ENCODE measurements around the gene ELOVL6. TPM values are rescaled to one million over a fixed set of nuclear protein-coding genes. Genes with fewer than 3 reads are reported as not detected.

Gene ELOVL6
- total RNA-seq, 1 experiment from 2014 or later, result 38.7 TPM

DNA sequence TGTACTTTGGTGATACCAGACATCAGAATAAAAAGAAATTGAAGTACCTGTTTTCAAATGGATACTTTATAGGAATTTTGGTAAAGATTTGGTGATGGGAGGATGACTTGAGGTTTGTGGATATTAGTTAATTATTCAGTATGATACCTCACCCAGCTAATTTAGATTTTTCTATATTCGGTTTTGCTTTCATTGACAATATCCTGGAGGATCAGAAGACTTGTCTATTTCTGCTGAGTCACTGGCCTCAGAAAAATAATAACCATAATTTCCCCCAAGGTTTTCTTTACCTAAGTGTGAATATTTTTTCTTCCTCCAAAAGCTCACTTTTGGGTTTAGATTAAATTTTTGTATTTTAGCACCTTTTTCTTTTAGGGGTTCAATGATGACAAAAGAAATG lies 185.5 kb downstream of the ELOVL6 start:
- POLR2A ChIA-PET, result no interaction called here
- no peak for ATAC-seq
- CTCF ChIA-PET, result interaction anchor here (1.6 to 2.6 kb wide), 2 partner anchors 14 to 496 kb away, joined by 4 to 8 read pairs; no protein-coding TSS in a partner anchor

DNA sequence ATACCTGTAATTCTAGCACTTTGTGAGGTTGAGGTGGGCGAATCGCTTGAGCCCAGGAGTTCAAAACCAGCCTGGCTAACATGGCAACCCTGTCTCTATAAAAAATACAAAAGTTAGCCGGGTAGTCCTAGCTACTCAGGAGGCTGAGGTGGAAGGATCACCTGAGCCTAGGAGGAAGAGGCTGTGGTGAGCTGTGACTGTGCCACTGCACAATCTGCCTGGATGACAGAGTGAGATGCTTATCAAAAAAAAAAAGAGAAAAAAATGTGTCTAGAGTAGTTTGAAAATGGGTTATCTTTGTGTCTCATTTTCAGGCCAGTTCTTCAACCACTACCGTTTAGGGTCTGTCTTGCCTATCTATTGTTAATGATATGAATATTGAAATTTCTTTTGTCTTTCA lies 187.6 kb downstream of the ELOVL6 start:
- ChIA-PET RAD21 (ENCODE audit: low non-redundant PET in 1 of 2, low total read pairs in 2 of 2, uncharacterized antibody in 2 of 2, unreplicated experiment in 2 of 2) (no interaction called here), POLR2A (no interaction called here), CTCF (no interaction called here)
- ATAC-seq (no peak), DNase-seq (ENCODE audit: low read depth, low spot score) (no peak)
- H3K27me3 ChIP-seq (ENCODE audit: insufficient read depth, low read length), result no peaks in the 10 kb centered on the region
- H3K4me3 ChIP-seq (replicated peaks in 1 of 2; ENCODE audit: low read depth in 1 of 2, low read length in 2 of 2), result no peak overlapping the region
- H3K27ac ChIP-seq (ENCODE audit: low read depth, low read length), result no peak overlapping the region
- H3K4me2 ChIP-seq (ENCODE audit: low read length), result no peak overlapping the region
- no peaks in the 10 kb centered on the region for H3K79me2 ChIP-seq (ENCODE audit: insufficient read depth, low read length)
- no peaks in the 10 kb centered on the region for H4K20me1 ChIP-seq (ENCODE audit: insufficient read depth)
- intact Hi-C loops (cut with micrococcal nuclease), result no loop called here
- no peaks in the 10 kb centered on the region for H3K9me2 ChIP-seq (ENCODE audit: insufficient read depth)
- H3K9ac ChIP-seq (ENCODE audit: low read length), result no peak overlapping the region
- no peaks in the 10 kb centered on the region for H3K9me3 ChIP-seq (ENCODE audit: control insufficient read depth in 1 of 2, insufficient read depth in 1 of 2, low read depth in 1 of 2, low read length in 2 of 2)
- no TSS peak for BruUV-seq (replicated peaks)
- no peak overlapping the region for H2AFZ ChIP-seq (ENCODE audit: low read depth, low read length, poor library complexity, severe bottlenecking)
- H3K36me3 ChIP-seq (ENCODE audit: control insufficient read depth in 1 of 2, insufficient read depth in 2 of 2, low read length in 2 of 2), result no peaks in the 10 kb centered on the region
- H3K4me1 ChIP-seq (ENCODE audit: control insufficient read depth in 1 of 2, insufficient read depth in 2 of 2, low read length in 2 of 2), result no peaks in the 10 kb centered on the region
- TF ChIP-seq FOSL1 (IDR thresholded peaks at IDR 0.05; ENCODE audit: low read depth) (no peak), POLR2A (IDR thresholded peaks at IDR 0.05; ENCODE audit: borderline replicate concordance, extremely low read depth, insufficient read depth, insufficient read length) (no peak), EGR1 (IDR thresholded peaks at IDR 0.05; ENCODE audit: low read depth) (no peak), ELF1 (IDR thresholded peaks at IDR 0.05; ENCODE audit: borderline replicate concordance, low read depth) (no peak), JUND (IDR thresholded peaks at IDR 0.05) (no peak), SRF (IDR thresholded peaks at IDR 0.05; ENCODE audit: low read depth) (no peak), ZFX (IDR thresholded peaks at IDR 0.05) (no peak), ZNF274 (IDR thresholded peaks at IDR 0.05; ENCODE audit: low read depth, low read length) (no peak)
- TF ChIP-seq, protein P1, sequence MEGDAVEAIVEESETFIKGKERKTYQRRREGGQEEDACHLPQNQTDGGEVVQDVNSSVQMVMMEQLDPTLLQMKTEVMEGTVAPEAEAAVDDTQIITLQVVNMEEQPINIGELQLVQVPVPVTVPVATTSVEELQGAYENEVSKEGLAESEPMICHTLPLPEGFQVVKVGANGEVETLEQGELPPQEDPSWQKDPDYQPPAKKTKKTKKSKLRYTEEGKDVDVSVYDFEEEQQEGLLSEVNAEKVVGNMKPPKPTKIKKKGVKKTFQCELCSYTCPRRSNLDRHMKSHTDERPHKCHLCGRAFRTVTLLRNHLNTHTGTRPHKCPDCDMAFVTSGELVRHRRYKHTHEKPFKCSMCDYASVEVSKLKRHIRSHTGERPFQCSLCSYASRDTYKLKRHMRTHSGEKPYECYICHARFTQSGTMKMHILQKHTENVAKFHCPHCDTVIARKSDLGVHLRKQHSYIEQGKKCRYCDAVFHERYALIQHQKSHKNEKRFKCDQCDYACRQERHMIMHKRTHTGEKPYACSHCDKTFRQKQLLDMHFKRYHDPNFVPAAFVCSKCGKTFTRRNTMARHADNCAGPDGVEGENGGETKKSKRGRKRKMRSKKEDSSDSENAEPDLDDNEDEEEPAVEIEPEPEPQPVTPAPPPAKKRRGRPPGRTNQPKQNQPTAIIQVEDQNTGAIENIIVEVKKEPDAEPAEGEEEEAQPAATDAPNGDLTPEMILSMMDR (IDR thresholded peaks at IDR 0.05 in 2 of 3, conservative IDR thresholded peaks at IDR 0.05 in 1 of 3; ENCODE audit: borderline replicate concordance in 1 of 3, insufficient read depth in 1 of 3, low read depth in 2 of 3, low read length in 2 of 3), result no peak
- TF ChIP-seq, protein P2, sequence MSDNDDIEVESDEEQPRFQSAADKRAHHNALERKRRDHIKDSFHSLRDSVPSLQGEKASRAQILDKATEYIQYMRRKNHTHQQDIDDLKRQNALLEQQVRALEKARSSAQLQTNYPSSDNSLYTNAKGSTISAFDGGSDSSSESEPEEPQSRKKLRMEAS (IDR thresholded peaks at IDR 0.05), result no peak
- TF ChIP-seq, protein P3, sequence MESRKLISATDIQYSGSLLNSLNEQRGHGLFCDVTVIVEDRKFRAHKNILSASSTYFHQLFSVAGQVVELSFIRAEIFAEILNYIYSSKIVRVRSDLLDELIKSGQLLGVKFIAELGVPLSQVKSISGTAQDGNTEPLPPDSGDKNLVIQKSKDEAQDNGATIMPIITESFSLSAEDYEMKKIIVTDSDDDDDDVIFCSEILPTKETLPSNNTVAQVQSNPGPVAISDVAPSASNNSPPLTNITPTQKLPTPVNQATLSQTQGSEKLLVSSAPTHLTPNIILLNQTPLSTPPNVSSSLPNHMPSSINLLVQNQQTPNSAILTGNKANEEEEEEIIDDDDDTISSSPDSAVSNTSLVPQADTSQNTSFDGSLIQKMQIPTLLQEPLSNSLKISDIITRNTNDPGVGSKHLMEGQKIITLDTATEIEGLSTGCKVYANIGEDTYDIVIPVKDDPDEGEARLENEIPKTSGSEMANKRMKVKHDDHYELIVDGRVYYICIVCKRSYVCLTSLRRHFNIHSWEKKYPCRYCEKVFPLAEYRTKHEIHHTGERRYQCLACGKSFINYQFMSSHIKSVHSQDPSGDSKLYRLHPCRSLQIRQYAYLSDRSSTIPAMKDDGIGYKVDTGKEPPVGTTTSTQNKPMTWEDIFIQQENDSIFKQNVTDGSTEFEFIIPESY (IDR thresholded peaks at IDR 0.05; ENCODE audit: extremely low read depth, insufficient replicate concordance, low read length), result no peak
- TF ChIP-seq, protein P4, sequence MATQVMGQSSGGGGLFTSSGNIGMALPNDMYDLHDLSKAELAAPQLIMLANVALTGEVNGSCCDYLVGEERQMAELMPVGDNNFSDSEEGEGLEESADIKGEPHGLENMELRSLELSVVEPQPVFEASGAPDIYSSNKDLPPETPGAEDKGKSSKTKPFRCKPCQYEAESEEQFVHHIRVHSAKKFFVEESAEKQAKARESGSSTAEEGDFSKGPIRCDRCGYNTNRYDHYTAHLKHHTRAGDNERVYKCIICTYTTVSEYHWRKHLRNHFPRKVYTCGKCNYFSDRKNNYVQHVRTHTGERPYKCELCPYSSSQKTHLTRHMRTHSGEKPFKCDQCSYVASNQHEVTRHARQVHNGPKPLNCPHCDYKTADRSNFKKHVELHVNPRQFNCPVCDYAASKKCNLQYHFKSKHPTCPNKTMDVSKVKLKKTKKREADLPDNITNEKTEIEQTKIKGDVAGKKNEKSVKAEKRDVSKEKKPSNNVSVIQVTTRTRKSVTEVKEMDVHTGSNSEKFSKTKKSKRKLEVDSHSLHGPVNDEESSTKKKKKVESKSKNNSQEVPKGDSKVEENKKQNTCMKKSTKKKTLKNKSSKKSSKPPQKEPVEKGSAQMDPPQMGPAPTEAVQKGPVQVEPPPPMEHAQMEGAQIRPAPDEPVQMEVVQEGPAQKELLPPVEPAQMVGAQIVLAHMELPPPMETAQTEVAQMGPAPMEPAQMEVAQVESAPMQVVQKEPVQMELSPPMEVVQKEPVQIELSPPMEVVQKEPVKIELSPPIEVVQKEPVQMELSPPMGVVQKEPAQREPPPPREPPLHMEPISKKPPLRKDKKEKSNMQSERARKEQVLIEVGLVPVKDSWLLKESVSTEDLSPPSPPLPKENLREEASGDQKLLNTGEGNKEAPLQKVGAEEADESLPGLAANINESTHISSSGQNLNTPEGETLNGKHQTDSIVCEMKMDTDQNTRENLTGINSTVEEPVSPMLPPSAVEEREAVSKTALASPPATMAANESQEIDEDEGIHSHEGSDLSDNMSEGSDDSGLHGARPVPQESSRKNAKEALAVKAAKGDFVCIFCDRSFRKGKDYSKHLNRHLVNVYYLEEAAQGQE (IDR thresholded peaks at IDR 0.05; ENCODE audit: low read depth), result no peak
- TF ChIP-seq, protein P5, sequence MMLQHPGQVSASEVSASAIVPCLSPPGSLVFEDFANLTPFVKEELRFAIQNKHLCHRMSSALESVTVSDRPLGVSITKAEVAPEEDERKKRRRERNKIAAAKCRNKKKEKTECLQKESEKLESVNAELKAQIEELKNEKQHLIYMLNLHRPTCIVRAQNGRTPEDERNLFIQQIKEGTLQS (IDR thresholded peaks at IDR 0.05), result no peak

More for the DNA sequence above, 185.5 kb downstream of the ELOVL6 start:
- TF ChIP-seq SIN3A (IDR thresholded peaks at IDR 0.05; ENCODE audit: low read depth), result no peak
- Histone ChIP-seq H3K9me3 (ENCODE audit: control insufficient read depth in 1 of 2, insufficient read depth in 1 of 2, low read depth in 1 of 2, low read length in 2 of 2) (no peaks in the 10 kb centered on the region), H3K79me2 (ENCODE audit: insufficient read depth, low read length) (no peaks in the 10 kb centered on the region), H3K27ac (ENCODE audit: low read depth, low read length) (no peak overlapping the region), H3K27me3 (ENCODE audit: insufficient read depth, low read length) (no peaks in the 10 kb centered on the region), H3K4me2 (ENCODE audit: low read length) (no peak overlapping the region), H3K9ac (ENCODE audit: low read length) (no peak overlapping the region), H4K20me1 (ENCODE audit: insufficient read depth) (no peaks in the 10 kb centered on the region), H2AFZ (ENCODE audit: low read depth, low read length, poor library complexity, severe bottlenecking) (peak overlapping the region; percentile 18), H3K36me3 (ENCODE audit: control insufficient read depth in 1 of 2, insufficient read depth in 2 of 2, low read length in 2 of 2) (no peaks in the 10 kb centered on the region), H3K9me2 (ENCODE audit: insufficient read depth) (no peaks in the 10 kb centered on the region), H3K4me3 (replicated peaks in 1 of 2; ENCODE audit: low read depth in 1 of 2, low read length in 2 of 2) (no peak overlapping the region), H3K4me1 (ENCODE audit: control insufficient read depth in 1 of 2, insufficient read depth in 2 of 2, low read length in 2 of 2) (no peaks in the 10 kb centered on the region)
- RAD21 ChIA-PET (ENCODE audit: low non-redundant PET in 1 of 2, low total read pairs in 2 of 2, uncharacterized antibody in 2 of 2, unreplicated experiment in 2 of 2), result no interaction called here
- intact Hi-C loops (cut with micrococcal nuclease), result no loop called here
- no peak for DNase-seq (ENCODE audit: low read depth, low spot score)
- BruUV-seq (replicated peaks), result no TSS peak
